GM12875 (cell line): ENCODE data around the gene LRRC8C.

Experiments used
- H3K4me3 ChIP-seq: one replicate; pipeline ENCODE4 v1.5.1; 2011; ENCODE audit warnings: low read depth, low read length, control low read depth
- CTCF ChIP-seq: IDR thresholded peaks from 2 replicates; pipeline ENCODE4 v1.5.1; 2011; ENCODE audit warnings: low read depth, mild to moderate bottlenecking, control low read depth, inconsistent platforms, low read length, moderate library complexity, borderline replicate concordance; ENCODE audit not compliant: insufficient read depth

LRRC8C gene

GRCh38 chr1:89711140-89711778 is 78.3 kb downstream of the LRRC8C start:
- TF ChIP-seq CTCF = no peak
- H3K4me3 ChIP-seq = no peak overlapping the region

GRCh38 chr1:89712420-89712819 is 79.5 kb downstream of the LRRC8C start:
- H3K4me3 ChIP-seq = no peak overlapping the region
- TF ChIP-seq CTCF = no peak

- TF ChIP-seq CTCF = no peak
- no peak overlapping the region for H3K4me3 ChIP-seq
Measured at GRCh38 chr1:89715677-89716076, 82.8 kb downstream of the LRRC8C start.

- TF ChIP-seq CTCF = no peak
Measured at GRCh38 chr1:89719502-89720306, 86.8 kb downstream of the LRRC8C start.

GRCh38 chr1:89720839-89721238 is 87.9 kb downstream of the LRRC8C start:
- H3K4me3 ChIP-seq = no peak overlapping the region
- no peak for TF ChIP-seq CTCF

More at GRCh38 chr1:89719502-89720306, 86.8 kb downstream of the LRRC8C start:
- no peak overlapping the region for H3K4me3 ChIP-seq

- no peak for TF ChIP-seq CTCF
- no peak overlapping the region for H3K4me3 ChIP-seq
Measured at GRCh38 chr1:89721351-89721750, 88.4 kb downstream of the LRRC8C start.

GRCh38 chr1:89723144-89723543 is 90.2 kb downstream of the LRRC8C start:
- no peak for TF ChIP-seq CTCF
- no peak overlapping the region for H3K4me3 ChIP-seq
